Mucosa of descending colon (tissue), 3 donors: Measurements from ENCODE around the gene HDLBP. TPM values are rescaled to one million over a fixed set of nuclear protein-coding genes. Genes with fewer than 3 reads are reported as not detected.

Experiments used
- ATAC-seq: fragments of 200-7000 bp; cut with Tn5 transposase; one replicate; pipeline ENCODE4 v1.9.1; 2020; ENCODE audit warnings: mild to moderate bottlenecking, moderate library complexity
- DNase-seq, 3 donors: peaks; one replicate each; pipeline ENCODE4 v3.0.0-alpha.2; 2020
- H3K36me3 ChIP-seq: fragments of 200-600 bp; one replicate; pipeline ENCODE4 v1.8.0; 2021; ENCODE audit warnings: low read depth, mild to moderate bottlenecking
- H3K4me1 ChIP-seq: fragments of 200-600 bp; one replicate; pipeline ENCODE4 v1.8.0; 2021; ENCODE audit warnings: low read depth, mild to moderate bottlenecking
- H3K4me3 ChIP-seq: fragments of 200-600 bp; one replicate; pipeline ENCODE4 v1.8.0; 2021; ENCODE audit warnings: mild to moderate bottlenecking
- H3K9me3 ChIP-seq: fragments of 200-600 bp; one replicate; pipeline ENCODE4 v1.8.0; 2021; ENCODE audit warnings: mild to moderate bottlenecking
- CTCF ChIP-seq: fragments of 200-600 bp; IDR thresholded peaks from one replicate; pipeline ENCODE4 v1.8.0; 2022; ENCODE audit warnings: antibody characterized with exemption, mild to moderate bottlenecking
- intact Hi-C, 2 donors: fragments of 100-400 bp; cut with DNase I in 1 of 2; cut with micrococcal nuclease in 1 of 2; formaldehyde crosslinking; loops; one replicate each; pipeline versions ENCODE4 v1.11.0 to v1.11.1; 2022; cut with DNase I, micrococcal nuclease
- total RNA-seq, 3 donors: library from RNA; stranded (reverse); fragmentation: NEBNext Ultra II Directional in 2 of 3; extraction: Animal tissue kit (Norgen Biotek cat#: 25700) in 2 of 3; gene quantifications; one replicate each; pipeline versions ENCODE4 v1.2.1 to v1.2.4, GENCODE V29; 2021 to 2023
- donor health status: DM: no; HTN: no; CAD: no; lungs with moderate emphysema.
- donor health status: DM: no; HTN: no; CAD: no.
- donor health status: DM: no; HTN: yes; CAD: no.

HDLBP gene
- total RNA-seq, 3 donors from 2014 or later = 363 to 417 (median 379) TPM

GRCh38 chr2:241182126-241182525 is 133.3 kb downstream of the HDLBP start:
- TF ChIP-seq CTCF = no peak
- Histone ChIP-seq H3K4me1 (no peaks in the 10 kb centered on the region), H3K36me3 (no peaks in the 10 kb centered on the region), H3K4me3 (no peak overlapping the region), H3K9me3 (no peaks in the 10 kb centered on the region)
- DNase-seq (peak in 1 of 3 donors; percentile 3), ATAC-seq (no peak)
- intact Hi-C loops = no loop called here

- H3K9me3 ChIP-seq = no peaks in the 10 kb centered on the region
- DNase-seq (no peak), ATAC-seq (no peak)
- intact Hi-C loops = no loop called here
- H3K4me3 ChIP-seq = no peak overlapping the region
- H3K4me1 ChIP-seq = no peaks in the 10 kb centered on the region
- TF ChIP-seq CTCF = no peak
- no peaks in the 10 kb centered on the region for H3K36me3 ChIP-seq
These were observed 135.0 kb downstream of the HDLBP start for GRCh38 chr2:241180495-241180894.

- DNase-seq = no peak
- intact Hi-C loops = no loop called here
These were observed 135.6 kb downstream of the HDLBP start for GRCh38 chr2:241179899-241180298.

GRCh38 chr2:241178961-241179360 is 136.5 kb downstream of the HDLBP start:
- DNase-seq (no peak), ATAC-seq (no peak)
- TF ChIP-seq CTCF = no peak
- H3K4me1 ChIP-seq = no peaks in the 10 kb centered on the region
- no peaks in the 10 kb centered on the region for H3K36me3 ChIP-seq
- intact Hi-C loops = no loop called here
- no peaks in the 10 kb centered on the region for H3K9me3 ChIP-seq
- H3K4me3 ChIP-seq = no peak overlapping the region

More at GRCh38 chr2:241179899-241180298, 135.6 kb downstream of the HDLBP start:
- Histone ChIP-seq H3K36me3 (no peaks in the 10 kb centered on the region), H3K9me3 (no peaks in the 10 kb centered on the region), H3K4me3 (no peak overlapping the region), H3K4me1 (no peaks in the 10 kb centered on the region)
- TF ChIP-seq CTCF = no peak
- no peak for ATAC-seq

GRCh38 chr2:241177526-241178334 is 137.7 kb downstream of the HDLBP start:
- intact Hi-C loops = no loop called here
- DNase-seq (no peak), ATAC-seq (no peak)
- Histone ChIP-seq H3K4me1 (no peaks in the 10 kb centered on the region), H3K4me3 (no peak overlapping the region), H3K36me3 (no peaks in the 10 kb centered on the region), H3K9me3 (no peaks in the 10 kb centered on the region)
- no peak for TF ChIP-seq CTCF

Other genes with a start within 250 kb of the HDLBP start
- gene MTERF4, start 213.4 kb downstream of the HDLBP start, total RNA-seq = 10 to 100 TPM; 25.4 to 41.7 (median 32.2) TPM
- 10 to 100 TPM in 2 of 3 donors, 1 to 10 TPM in 1; 6.8 to 25.5 (median 20.6) TPM for gene PASK, start 166.2 kb downstream of the HDLBP start, total RNA-seq
- gene PPP1R7, start 165.2 kb downstream of the HDLBP start, total RNA-seq = 10 to 100 TPM; 59.3 to 68.9 (median 61.9) TPM
- gene ANO7, start 127.0 kb downstream of the HDLBP start, total RNA-seq = 100 to 1,000 TPM in 1 of 3 donors, 10 to 100 TPM in 2; 33.9 to 106 (median 83.5) TPM
- 100 to 1,000 TPM; 185 to 262 (median 221) TPM for gene SEPTIN2, start 253 bp upstream of the HDLBP start, total RNA-seq
- gene FARP2, start 40.6 kb upstream of the HDLBP start, total RNA-seq = 100 to 1,000 TPM in 2 of 3 donors, 10 to 100 TPM in 1; 98.1 to 163 (median 109) TPM
- gene STK25, start 192.9 kb upstream of the HDLBP start, total RNA-seq = 100 to 1,000 TPM in 2 of 3 donors, 10 to 100 TPM in 1; 89.8 to 137 (median 129) TPM
- gene BOK, start 243.1 kb upstream of the HDLBP start, total RNA-seq = 10 to 100 TPM in 1 of 3 donors, 1 to 10 TPM in 2; 6.7 to 25.5 (median 7.4) TPM